ENCODE measurements around the gene TNFRSF19.

- TF ChIP-seq BCL11A (IDR thresholded peaks at IDR 0.05; ENCODE audit: low read depth in 2 of 2, low read length in 2 of 2) (no peak), EP300 (IDR thresholded peaks at IDR 0.05; ENCODE audit: borderline replicate concordance in 1 of 2, low read depth in 2 of 2, low read length in 2 of 2) (no peak), EZH2 (IDR thresholded peaks at IDR 0.05; ENCODE audit: low read depth, low read length, severe bottlenecking) (no peak), RFX5 (IDR thresholded peaks at IDR 0.05; ENCODE audit: borderline replicate concordance, low read depth, low read length) (no peak), KDM1A (IDR thresholded peaks at IDR 0.05; ENCODE audit: borderline replicate concordance, low read length) (no peak), ZNF274 (IDR thresholded peaks at IDR 0.05; ENCODE audit: borderline replicate concordance, extremely low read depth, low read length) (no peak)
- TF ChIP-seq, protein P1, sequence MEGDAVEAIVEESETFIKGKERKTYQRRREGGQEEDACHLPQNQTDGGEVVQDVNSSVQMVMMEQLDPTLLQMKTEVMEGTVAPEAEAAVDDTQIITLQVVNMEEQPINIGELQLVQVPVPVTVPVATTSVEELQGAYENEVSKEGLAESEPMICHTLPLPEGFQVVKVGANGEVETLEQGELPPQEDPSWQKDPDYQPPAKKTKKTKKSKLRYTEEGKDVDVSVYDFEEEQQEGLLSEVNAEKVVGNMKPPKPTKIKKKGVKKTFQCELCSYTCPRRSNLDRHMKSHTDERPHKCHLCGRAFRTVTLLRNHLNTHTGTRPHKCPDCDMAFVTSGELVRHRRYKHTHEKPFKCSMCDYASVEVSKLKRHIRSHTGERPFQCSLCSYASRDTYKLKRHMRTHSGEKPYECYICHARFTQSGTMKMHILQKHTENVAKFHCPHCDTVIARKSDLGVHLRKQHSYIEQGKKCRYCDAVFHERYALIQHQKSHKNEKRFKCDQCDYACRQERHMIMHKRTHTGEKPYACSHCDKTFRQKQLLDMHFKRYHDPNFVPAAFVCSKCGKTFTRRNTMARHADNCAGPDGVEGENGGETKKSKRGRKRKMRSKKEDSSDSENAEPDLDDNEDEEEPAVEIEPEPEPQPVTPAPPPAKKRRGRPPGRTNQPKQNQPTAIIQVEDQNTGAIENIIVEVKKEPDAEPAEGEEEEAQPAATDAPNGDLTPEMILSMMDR (IDR thresholded peaks at IDR 0.05; ENCODE audit: control extremely low read depth in 1 of 3, insufficient read depth in 1 of 3, low read depth in 1 of 3, low read length in 3 of 3): no peak
These were observed 139.3 kb downstream of the TNFRSF19 start for GRCh38 chr13:23709536-23709935.
